ENCODE measurements around the gene CNBD2.
A peak's percentile ranks its signal among the peaks of the same experiment; 100 is the strongest.
"Not testable (repeated sequence)": the region's sequence is repeated elsewhere in the genome, so short reads cannot be mapped to it uniquely, and the experiment has no call there.

The CNBD2 gene

GRCh38 chr20:35967979-35968640 is at the start of gene CNBD2:
TSS of gene CNBD2 (plus strand) at chr20:35968590. CDS start at chr20:35968763, 173 bp downstream.
- no peak for DNase-seq

GRCh38 chr20:35920523-35920922 is 47.9 kb upstream of the CNBD2 start:
- DNase-seq, result no peak

- no peak for DNase-seq
Observed at GRCh38 chr20:35929301-35929700, 39.1 kb upstream of the CNBD2 start.

- no peak for DNase-seq
Observed at GRCh38 chr20:35934050-35934449, 34.3 kb upstream of the CNBD2 start.

GRCh38 chr20:35939264-35939663 is 29.1 kb upstream of the CNBD2 start:
- no peak for DNase-seq

GRCh38 chr20:35941620-35942019 is 26.8 kb upstream of the CNBD2 start:
- no peak for DNase-seq

- no peak for DNase-seq
Observed at GRCh38 chr20:35942243-35942642, 26.1 kb upstream of the CNBD2 start.

GRCh38 chr20:35947489-35947888 is 20.9 kb upstream of the CNBD2 start:
- peak; percentile 40 for DNase-seq

- DNase-seq, result no peak
Observed at GRCh38 chr20:35947907-35948306, 20.5 kb upstream of the CNBD2 start.

- DNase-seq, result no peak
Observed at GRCh38 chr20:35950093-35950492, 18.3 kb upstream of the CNBD2 start.

GRCh38 chr20:35952080-35952479 is 16.3 kb upstream of the CNBD2 start:
- DNase-seq, result not testable (repeated sequence)

- DNase-seq, result peak; percentile 5
Observed at GRCh38 chr20:35952480-35953386, 15.7 kb upstream of the CNBD2 start.

- DNase-seq, result peak; percentile 36
Observed at GRCh38 chr20:35953387-35954199, 14.8 kb upstream of the CNBD2 start.

GRCh38 chr20:35954200-35954906 is 14.0 kb upstream of the CNBD2 start, which contains the start of gene SCAND1:
TSS of gene SCAND1 (minus strand) at chr20:35954502. CDS start at chr20:35954284, 218 bp downstream.
- peak; percentile 95 for DNase-seq

- peak; percentile 42 for DNase-seq
Observed at GRCh38 chr20:35954907-35955251, 13.5 kb upstream of the CNBD2 start.

GRCh38 chr20:35956616-35957015 is 11.8 kb upstream of the CNBD2 start:
- no peak for DNase-seq

GRCh38 chr20:35959291-35959690 is 9.1 kb upstream of the CNBD2 start:
- not testable (repeated sequence) for DNase-seq

GRCh38 chr20:35963878-35964277 is 4.5 kb upstream of the CNBD2 start:
- DNase-seq, result no peak

GRCh38 chr20:35968930-35969329 is 540 bp downstream of the CNBD2 start:
- no peak for DNase-seq

GRCh38 chr20:35971981-35972380 is 3.6 kb downstream of the CNBD2 start:
- no peak for DNase-seq

- DNase-seq, result no peak
Observed at GRCh38 chr20:35972462-35972861, 4.1 kb downstream of the CNBD2 start.

GRCh38 chr20:35974256-35974655 is 5.9 kb downstream of the CNBD2 start:
- no peak for DNase-seq

All from HCEC 1CT (cell line).